ENCODE measurements around the gene CCDC9B.

DNA sequence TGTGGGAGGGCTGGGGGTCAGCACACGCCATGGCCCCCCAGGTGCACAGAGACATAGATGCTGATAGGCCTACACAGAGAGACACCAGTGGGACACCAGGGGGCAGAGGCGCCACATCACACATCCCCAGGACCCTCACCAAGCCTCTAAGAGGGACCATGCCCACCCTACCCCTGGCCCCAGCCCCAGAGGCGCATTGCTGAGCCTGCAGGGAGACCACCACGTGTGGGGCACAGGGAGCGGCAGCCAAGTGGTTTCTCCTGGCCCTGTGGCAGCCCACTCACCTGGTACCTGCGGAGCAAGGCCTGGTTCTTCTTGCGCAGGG is 1.2 kb downstream of the CCDC9B start:
- TF ChIP-seq EZH2 (IDR thresholded peaks at IDR 0.05; ENCODE audit: insufficient read depth, poor library complexity, severe bottlenecking) (no peak), EZH2phosphoT487 (IDR thresholded peaks at IDR 0.05; ENCODE audit: insufficient read depth, low read depth) (no peak)

Data from GM23248 (cell line).